HUES64 (cell line): ENCODE data around the gene TLCD3B.
"Not testable (repeated sequence)": the region's sequence is repeated elsewhere in the genome, so short reads cannot be mapped to it uniquely, and the experiment has no call there.

Source experiments
- H3K27ac ChIP-seq: 2 replicates; pipeline ENCODE4 v1.7.0; 2013; ENCODE audit warnings: low read depth, low read length, inconsistent platforms
- H3K27me3 ChIP-seq: 2 replicates; pipeline ENCODE4 v1.6.1; 2013; ENCODE audit warnings: mild to moderate bottlenecking, low read length; ENCODE audit not compliant: insufficient read depth
- H3K36me3 ChIP-seq: 2 replicates; pipeline ENCODE4 v1.6.1; 2013; ENCODE audit warnings: mild to moderate bottlenecking, low read length; ENCODE audit not compliant: insufficient read depth
- H3K4me1 ChIP-seq: 2 replicates; pipeline ENCODE4 v1.6.1; 2013; ENCODE audit warnings: mild to moderate bottlenecking, low read length, moderate library complexity; ENCODE audit not compliant: insufficient read depth
- H3K4me3 ChIP-seq: 2 replicates; pipeline ENCODE4 v1.5.1; 2013; ENCODE audit warnings: mild to moderate bottlenecking, low read length, moderate library complexity
- H3K9ac ChIP-seq: 2 replicates; pipeline ENCODE4 v1.6.1; 2013; ENCODE audit warnings: mild to moderate bottlenecking, low read depth, low read length
- H3K9me3 ChIP-seq: 2 replicates; pipeline ENCODE4 v1.6.1; 2013; ENCODE audit warnings: low read depth, low read length; ENCODE audit not compliant: insufficient read depth
- WGBS: fragments of 150-250, 120-280 bp; methylation state at CpG from one replicate; pipeline ENCODE4 v1.1.7; 2013; ENCODE audit warnings: missing lambda C conversion rate; 5-methylcytosine and 5-hydroxymethylcytosine counted together

Gene TLCD3B

GRCh38 chr16:30023586-30023985 is 7.5 kb downstream of the TLCD3B start:
- Histone ChIP-seq H3K36me3 (no peaks in the 10 kb centered on the region; the same call in 1 of the 2 replicates), H3K4me1 (no peaks in the 10 kb centered on the region), H3K9me3 (no peaks in the 10 kb centered on the region), H3K4me3 (no peak overlapping the region), H3K27me3 (no peaks in the 10 kb centered on the region), H3K9ac (no peak overlapping the region), H3K27ac (no peak overlapping the region)
- WGBS: 89% methylated on average over 11 of the region's 11 CpGs

DNA sequence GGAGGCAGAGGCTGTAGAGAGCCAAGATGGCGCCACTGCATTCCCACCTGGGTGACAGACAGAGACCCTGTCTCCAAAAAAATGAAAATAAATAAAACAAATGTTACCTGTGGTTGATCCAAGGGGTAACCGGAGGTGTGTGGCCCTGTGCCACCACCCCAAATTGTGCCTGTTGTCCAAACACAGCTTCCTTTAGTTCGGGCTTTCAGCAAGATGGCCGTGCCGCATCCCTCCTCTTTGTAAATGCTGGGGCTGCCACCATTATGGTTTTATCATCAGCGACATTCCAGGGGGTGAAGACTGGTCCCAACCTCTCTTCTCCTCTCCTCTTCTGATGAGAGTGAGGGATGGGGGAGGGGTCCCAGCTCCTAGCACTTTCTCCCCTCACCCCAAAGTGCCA is 8.2 kb downstream of the TLCD3B start, which contains the start of gene C16orf92:
Gene C16orf92 (plus strand): TSS at position 312 of the 400 bp plus-strand sequence. CDS start 143 bp downstream, outside the sequence.
- 92% methylated on average over 5 of the region's 6 CpGs for WGBS

GRCh38 chr16:30018731-30019158 is 12.3 kb downstream of the TLCD3B start:
- WGBS: 67% methylated on average over 4 of the region's 4 CpGs
- no peaks in the 10 kb centered on the region for H3K27me3 ChIP-seq
- no peaks in the 10 kb centered on the region for H3K4me1 ChIP-seq
- no peaks in the 10 kb centered on the region for H3K9me3 ChIP-seq
- no peak overlapping the region for H3K27ac ChIP-seq
- no peaks in the 10 kb centered on the region for H3K36me3 ChIP-seq
- H3K9ac ChIP-seq: no peak overlapping the region
- no peak overlapping the region for H3K4me3 ChIP-seq

More for the DNA sequence above, 8.2 kb downstream of the TLCD3B start, which contains the start of gene C16orf92:
- no peak within 1 kb of the TSS for H3K27ac ChIP-seq
- no peak within 1 kb of the TSS for H3K4me3 ChIP-seq
- no peaks in the 10 kb centered on the region for H3K9me3 ChIP-seq
- no peaks in the 10 kb centered on the region for H3K27me3 ChIP-seq
- H3K36me3 ChIP-seq: no peaks in the 10 kb centered on the region; the same call in 1 of the 2 replicates
- H3K4me1 ChIP-seq: no peaks in the 10 kb centered on the region
- H3K9ac ChIP-seq: no peak within 1 kb of the TSS

DNA sequence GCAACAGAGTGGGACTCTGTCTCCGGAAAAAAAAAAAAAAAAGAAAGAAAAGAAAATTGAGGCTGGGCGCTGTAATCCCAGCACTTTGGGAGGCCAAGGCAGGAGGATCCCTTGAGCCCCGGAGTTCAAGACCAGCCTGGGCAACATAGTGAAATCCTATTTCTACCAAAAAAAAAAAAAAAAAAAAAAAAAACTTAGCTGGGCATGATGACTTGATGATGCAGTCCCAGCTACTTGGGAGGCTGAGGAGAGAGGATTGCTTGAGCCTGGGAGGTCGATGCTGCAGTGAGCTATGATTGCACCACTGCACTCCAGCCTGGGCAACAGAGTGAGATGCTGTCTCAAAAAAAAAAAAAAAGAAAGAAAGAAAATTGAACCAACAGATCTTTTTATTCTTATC is 13.1 kb downstream of the TLCD3B start:
- 97% methylated on average over 3 of the region's 4 CpGs for WGBS
- H3K27ac ChIP-seq, H3K4me3 ChIP-seq, H3K9ac ChIP-seq, H3K4me1 ChIP-seq, H3K27me3 ChIP-seq, H3K36me3 ChIP-seq, H3K9me3 ChIP-seq: not testable (repeated sequence)

DNA sequence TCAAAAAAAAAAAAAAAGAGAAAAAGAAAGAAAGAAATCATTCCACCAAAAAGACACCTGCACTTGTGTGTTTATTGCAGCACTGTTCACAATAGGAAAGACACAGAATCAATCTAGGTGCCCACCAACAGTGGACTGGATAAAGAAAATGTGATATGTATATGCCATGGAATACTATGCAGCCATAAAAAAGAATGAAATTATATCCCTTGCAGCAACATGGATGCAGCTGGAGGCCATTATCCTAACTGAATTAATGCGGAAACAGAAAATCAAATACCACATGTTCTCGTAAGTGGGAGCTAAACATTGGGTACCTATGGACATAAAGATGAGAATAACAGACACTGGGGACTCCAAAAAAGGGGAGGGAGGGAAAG is 13.8 kb downstream of the TLCD3B start:
- 100% methylated on average over 2 of the region's 2 CpGs for WGBS
- Histone ChIP-seq H3K4me1 (peaks cover 1% of the 10 kb centered on the region; the same call in 1 of the 2 replicates), H3K27ac (no peak overlapping the region), H3K9ac (no peak overlapping the region), H3K27me3 (peaks cover 7% of the 10 kb centered on the region), H3K4me3 (no peak overlapping the region), H3K9me3 (no peaks in the 10 kb centered on the region), H3K36me3 (no peaks in the 10 kb centered on the region)

GRCh38 chr16:30016555-30017276 is 14.4 kb downstream of the TLCD3B start:
- Histone ChIP-seq H3K4me3 (no peak overlapping the region), H3K27ac (no peak overlapping the region), H3K27me3 (peaks cover 13% of the 10 kb centered on the region), H3K9me3 (no peaks in the 10 kb centered on the region), H3K9ac (no peak overlapping the region), H3K36me3 (no peaks in the 10 kb centered on the region), H3K4me1 (peaks cover 3% of the 10 kb centered on the region; the same call in 1 of the 2 replicates)
- 88% methylated on average over 7 of the region's 8 CpGs for WGBS

DNA sequence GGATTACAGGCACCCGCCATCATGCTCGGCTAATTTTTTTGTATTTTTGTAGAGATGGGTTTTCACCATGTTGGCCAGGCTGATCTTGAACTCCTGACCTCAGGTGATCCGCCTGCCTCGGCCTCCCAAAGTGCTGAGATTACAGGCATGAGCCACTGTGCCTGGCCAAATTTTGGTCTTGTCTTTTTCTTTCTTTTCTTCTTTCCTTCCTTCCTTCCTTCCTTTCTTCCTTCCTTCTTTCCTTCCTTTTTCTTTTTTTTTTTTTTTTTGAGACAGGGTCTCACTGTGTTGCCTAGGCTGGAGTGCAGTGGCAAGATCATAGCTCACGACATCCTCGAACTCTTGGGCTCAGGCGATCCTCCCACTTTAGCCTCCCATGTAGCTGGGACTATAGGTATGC is 15.6 kb downstream of the TLCD3B start:
- peaks cover 23% of the 10 kb centered on the region for H3K27me3 ChIP-seq

GRCh38 chr16:30012598-30012997 is 18.5 kb downstream of the TLCD3B start:
- H3K4me3 ChIP-seq: peak overlapping the region; percentile 78; the same call in 1 of the 2 replicates
- not testable (repeated sequence) for H3K9ac ChIP-seq, H3K36me3 ChIP-seq, H3K4me1 ChIP-seq, H3K9me3 ChIP-seq, H3K27ac ChIP-seq
- WGBS: 80% methylated on average over 14 of the region's 14 CpGs
- H3K27me3 ChIP-seq: peaks cover 37% of the 10 kb centered on the region

More for the DNA sequence above, 15.6 kb downstream of the TLCD3B start:
- H3K36me3 ChIP-seq, H3K4me3 ChIP-seq, H3K4me1 ChIP-seq, H3K9ac ChIP-seq, H3K9me3 ChIP-seq, H3K27ac ChIP-seq: not testable (repeated sequence)
- WGBS: 89% methylated on average over 7 of the region's 7 CpGs

GRCh38 chr16:30011714-30012504 is 19.2 kb downstream of the TLCD3B start:
- Histone ChIP-seq H3K27me3 (peaks cover 37% of the 10 kb centered on the region), H3K9ac (no peak overlapping the region), H3K4me3 (peak overlapping the region; percentile 78)

GRCh38 chr16:30010844-30011713 is 20.0 kb downstream of the TLCD3B start, which contains the start of gene DOC2A:
DOC2A (minus strand) TSS chr16:30011027; CDS start chr16:30010222, 805 bp downstream.
- Histone ChIP-seq H3K4me1 (peaks cover 3% of the 10 kb centered on the region; the same call in 1 of the 2 replicates), H3K9me3 (no peaks in the 10 kb centered on the region), H3K27me3 (peaks cover 37% of the 10 kb centered on the region), H3K4me3 (peak within 1 kb of the TSS; percentile 78), H3K36me3 (0 out of 2 replicates have a peak, but pooled peaks cover 3% of the 10 kb centered on the region), H3K9ac (no peak within 1 kb of the TSS), H3K27ac (no peak within 1 kb of the TSS)
- WGBS: under 1% methylated on average over 97 of the region's 99 CpGs

More at GRCh38 chr16:30011714-30012504, 19.2 kb downstream of the TLCD3B start:
- 7% methylated on average over 31 of the region's 31 CpGs for WGBS
- no peaks in the 10 kb centered on the region for H3K9me3 ChIP-seq
- no peaks in the 10 kb centered on the region for H3K36me3 ChIP-seq
- no peak overlapping the region for H3K27ac ChIP-seq
- peaks cover 3% of the 10 kb centered on the region; the same call in 1 of the 2 replicates for H3K4me1 ChIP-seq
